DND-41 (cell line): ENCODE results near the gene PHLPP1.

ENCODE experiments used
- ATAC-seq: fragments of 200-7000 bp; cut with Tn5 transposase; 3 replicates; pipeline ENCODE4 v1.9.1; 2021; ENCODE audit warnings: low read depth; ENCODE audit not compliant: insufficient read depth
- DNase-seq: peaks from one replicate; pipeline ENCODE4 v3.0.0-alpha.2; 2020
- H2AFZ ChIP-seq: 2 replicates; pipeline ENCODE4 v1.6.0; 2012; ENCODE audit warnings: low read depth, low read length
- H3K27ac ChIP-seq: 2 replicates; pipeline ENCODE4 v1.5.1; 2012; ENCODE audit warnings: low read length, inconsistent platforms
- H3K27me3 ChIP-seq: fragments of 200-600 bp; sonication (generic); 2 replicates; pipeline ENCODE4 v1.6.0; 2012; ENCODE audit warnings: low read length, mild to moderate bottlenecking, inconsistent platforms; ENCODE audit not compliant: insufficient read depth, poor library complexity
- H3K36me3 ChIP-seq: 2 replicates; pipeline ENCODE4 v1.5.1; 2012; ENCODE audit warnings: low read length, inconsistent platforms; ENCODE audit not compliant: insufficient read depth
- H3K4me1 ChIP-seq: 2 replicates; pipeline ENCODE4 v1.5.1; 2012; ENCODE audit warnings: mild to moderate bottlenecking, low read length; ENCODE audit not compliant: insufficient read depth
- H3K4me2 ChIP-seq: 2 replicates; pipeline ENCODE4 v1.6.0; 2012; ENCODE audit warnings: mild to moderate bottlenecking, moderate library complexity, low read length, inconsistent platforms; ENCODE audit not compliant: insufficient read depth
- H3K4me3 ChIP-seq, 2 experiments: fragments of 200-600 bp in 1 of 2; shearing (Covaris generic) in 1 of 2; 2 replicates each; pipeline ENCODE4 v1.5.1; 2012 to 2016; ENCODE audit warnings: inconsistent platforms in 2 of 2, low read length in 2 of 2, mild to moderate bottlenecking in 2 of 2, low read depth in 1 of 2, moderate library complexity in 1 of 2
- H3K79me2 ChIP-seq: 2 replicates; pipeline ENCODE4 v1.6.0; 2012; ENCODE audit warnings: low read length, inconsistent platforms; ENCODE audit not compliant: insufficient read depth
- H3K9ac ChIP-seq: 2 replicates; pipeline ENCODE4 v1.6.0; 2012; ENCODE audit warnings: low read depth, mild to moderate bottlenecking, inconsistent platforms, low read length, moderate library complexity
- H3K9me3 ChIP-seq: 2 replicates; pipeline ENCODE4 v1.5.1; 2012; ENCODE audit warnings: low read length, moderate library complexity, mild to moderate bottlenecking, inconsistent platforms; ENCODE audit not compliant: insufficient read depth, severe bottlenecking
- H4K20me1 ChIP-seq: 2 replicates; pipeline ENCODE4 v1.6.0; 2012; ENCODE audit warnings: low read length; ENCODE audit not compliant: insufficient read depth
- CTCF ChIP-seq: IDR thresholded peaks from 2 replicates; pipeline ENCODE4 v1.5.1; 2012; ENCODE audit warnings: borderline replicate concordance, low read length, moderate library complexity, mild to moderate bottlenecking; ENCODE audit not compliant: poor library complexity, severe bottlenecking; ENCODE audit errors: extremely low read depth
- EZH2 ChIP-seq: IDR thresholded peaks from 3 replicates; pipeline ENCODE4 v1.6.1; 2012; ENCODE audit warnings: borderline replicate concordance, low read depth, mild to moderate bottlenecking, moderate library complexity, low read length, inconsistent platforms; ENCODE audit not compliant: severe bottlenecking

Gene PHLPP1

GRCh38 chr18:62767321-62767720 lies 52.0 kb downstream of the PHLPP1 start:
- H3K36me3 ChIP-seq: no peaks in the 10 kb centered on the region
- no peak for TF ChIP-seq EZH2
- TF ChIP-seq CTCF: no peak
- H4K20me1 ChIP-seq: peaks cover 7% of the 10 kb centered on the region; the same call in 1 of the 2 replicates
- H3K27ac ChIP-seq: no peak overlapping the region
- DNase-seq (no peak), ATAC-seq (no peak)
- no peaks in the 10 kb centered on the region for H3K79me2 ChIP-seq
- H3K4me1 ChIP-seq: no peaks in the 10 kb centered on the region
- no peak overlapping the region for H3K4me2 ChIP-seq
- H3K27me3 ChIP-seq: no peaks in the 10 kb centered on the region
- no peak overlapping the region for H3K9ac ChIP-seq
- no peaks in the 10 kb centered on the region for H3K9me3 ChIP-seq
- H2AFZ ChIP-seq: no peak overlapping the region
- no peak overlapping the region for H3K4me3 ChIP-seq

GRCh38 chr18:62767836-62768557 lies 52.7 kb downstream of the PHLPP1 start:
- Histone ChIP-seq H3K4me2 (no peak overlapping the region), H4K20me1 (peaks cover 7% of the 10 kb centered on the region; the same call in 1 of the 2 replicates), H3K79me2 (no peaks in the 10 kb centered on the region), H3K4me3 (no peak overlapping the region), H3K4me1 (no peaks in the 10 kb centered on the region), H3K27me3 (no peaks in the 10 kb centered on the region), H3K36me3 (no peaks in the 10 kb centered on the region), H3K9ac (no peak overlapping the region), H3K9me3 (no peaks in the 10 kb centered on the region), H2AFZ (no peak overlapping the region), H3K27ac (no peak overlapping the region)
- no peak for TF ChIP-seq CTCF
- TF ChIP-seq EZH2: no peak
- no peak for DNase-seq
- no peak for ATAC-seq

GRCh38 chr18:62768558-62768943 lies 53.2 kb downstream of the PHLPP1 start:
- Histone ChIP-seq H4K20me1 (peaks cover 7% of the 10 kb centered on the region; the same call in 1 of the 2 replicates), H3K4me1 (no peaks in the 10 kb centered on the region), H3K4me2 (no peak overlapping the region), H3K27me3 (no peaks in the 10 kb centered on the region), H3K4me3 (no peak overlapping the region), H2AFZ (no peak overlapping the region), H3K9ac (no peak overlapping the region), H3K36me3 (no peaks in the 10 kb centered on the region), H3K9me3 (no peaks in the 10 kb centered on the region), H3K79me2 (no peaks in the 10 kb centered on the region), H3K27ac (no peak overlapping the region)
- DNase-seq (no peak), ATAC-seq (no peak)
- TF ChIP-seq CTCF: no peak
- TF ChIP-seq EZH2: no peak
